Astrocyte of the cerebellum (primary cell): Measurements from ENCODE around the gene EFEMP1.

Experiments used
- DNase-seq: peaks from one replicate; pipeline ENCODE4 v3.0.0-alpha.2; 2011; ENCODE audit warnings: low read depth
- H3K4me3 ChIP-seq: 2 replicates; pipeline ENCODE4 v1.5.1; 2011; ENCODE audit warnings: mild to moderate bottlenecking, low read depth, low read length, moderate library complexity
- CTCF ChIP-seq: IDR thresholded peaks from 2 replicates; pipeline ENCODE4 v1.5.1; 2012; ENCODE audit warnings: low read length, low read depth, moderate library complexity, mild to moderate bottlenecking; ENCODE audit errors: missing control alignments
- in situ Hi-C: cut with HindIII; loops from 2 replicates; pipeline ENCODE4 v1.10.0; 2017; ENCODE audit warnings: low sequenced_read_pairs

Gene EFEMP1

GRCh38 chr2:55860832-55861231, 62.8 kb downstream of the EFEMP1 start:
- no peak for TF ChIP-seq CTCF
- in situ Hi-C loops = no loop called here

GRCh38 chr2:55859875-55860274, 63.7 kb downstream of the EFEMP1 start:
- no peak overlapping the region for H3K4me3 ChIP-seq
- DNase-seq = no peak
- no peak for TF ChIP-seq CTCF
- in situ Hi-C loops = no loop called here

More at GRCh38 chr2:55860832-55861231, 62.8 kb downstream of the EFEMP1 start:
- no peak overlapping the region for H3K4me3 ChIP-seq
- no peak for DNase-seq

GRCh38 chr2:55857766-55858165, 65.8 kb downstream of the EFEMP1 start:
- no peak for TF ChIP-seq CTCF
- no peak for DNase-seq

GRCh38 chr2:55856936-55857335, 66.6 kb downstream of the EFEMP1 start:
- no peak for DNase-seq
- no peak for TF ChIP-seq CTCF
- in situ Hi-C loops = no loop called here
- no peak overlapping the region for H3K4me3 ChIP-seq

More at GRCh38 chr2:55857766-55858165, 65.8 kb downstream of the EFEMP1 start:
- no peak overlapping the region for H3K4me3 ChIP-seq
- in situ Hi-C loops = no loop called here

- no peak for TF ChIP-seq CTCF
- in situ Hi-C loops = no loop called here
- no peak for DNase-seq
- H3K4me3 ChIP-seq = no peak overlapping the region
These were observed 75.5 kb downstream of the EFEMP1 start for GRCh38 chr2:55848096-55848495.

GRCh38 chr2:55846426-55846825, 77.2 kb downstream of the EFEMP1 start:
- no peak for DNase-seq
- H3K4me3 ChIP-seq = no peak overlapping the region
- in situ Hi-C loops = no loop called here
- TF ChIP-seq CTCF = no peak

GRCh38 chr2:55844986-55845385, 78.6 kb downstream of the EFEMP1 start:
- in situ Hi-C loops = no loop called here
- H3K4me3 ChIP-seq = no peak overlapping the region
- TF ChIP-seq CTCF = no peak
- no peak for DNase-seq
